Measurements from ENCODE around the gene PDIK1L. TPM values are rescaled to one million over a fixed set of nuclear protein-coding genes. Genes with fewer than 3 reads are reported as not detected.

The PDIK1L gene
- polyA plus RNA-seq, 12 donors = 6.7 to 10.3 (median 7.6) TPM; not detected in 1

DNA sequence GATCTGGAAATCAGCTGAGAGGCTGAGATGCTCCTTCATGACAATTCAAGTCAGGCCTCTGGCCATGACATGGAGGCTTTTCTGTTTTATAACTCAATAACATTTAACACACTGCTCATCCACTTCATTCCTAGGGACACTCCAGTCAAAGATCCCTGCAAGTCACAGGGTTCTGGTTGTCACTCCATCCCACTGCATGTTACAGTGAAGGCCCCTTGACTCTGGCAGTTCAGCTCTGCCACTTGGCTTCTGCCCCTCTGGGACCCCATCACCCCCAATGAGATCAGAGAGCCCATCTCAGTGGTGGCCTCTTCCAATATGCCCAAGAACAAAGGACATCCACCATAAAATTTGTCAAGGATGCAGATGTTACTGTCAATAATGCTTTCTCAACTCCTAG is 37.3 kb downstream of the PDIK1L start:
- no peak for DNase-seq

DNA sequence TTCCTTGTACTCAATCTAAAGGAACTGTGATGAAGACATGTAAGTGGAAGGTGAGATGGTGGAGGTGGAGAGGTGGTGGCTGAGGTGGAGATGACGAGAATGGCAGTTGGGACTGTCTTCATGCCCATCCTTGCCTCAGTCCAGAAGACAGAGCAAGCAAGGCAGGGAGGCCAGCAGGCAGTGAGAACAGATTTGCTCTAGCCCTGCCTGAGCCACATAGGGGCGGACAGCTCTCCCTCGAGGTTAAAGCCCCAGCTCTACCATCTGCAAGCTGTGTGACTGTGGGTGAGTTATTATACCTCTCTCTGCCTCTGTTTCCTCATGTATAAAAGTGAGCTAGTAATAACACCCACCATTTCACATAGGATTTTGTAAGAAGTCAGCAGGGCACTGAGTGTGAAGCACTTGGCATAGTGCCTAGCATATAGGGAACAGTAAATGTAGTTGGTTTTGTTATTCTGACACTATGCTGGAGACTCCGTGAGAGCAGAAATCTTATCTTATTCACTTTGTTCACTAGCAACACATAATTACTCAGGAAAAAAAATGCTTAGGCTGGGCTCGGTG is 42.4 kb downstream of the PDIK1L start:
- no peak for DNase-seq

DNA sequence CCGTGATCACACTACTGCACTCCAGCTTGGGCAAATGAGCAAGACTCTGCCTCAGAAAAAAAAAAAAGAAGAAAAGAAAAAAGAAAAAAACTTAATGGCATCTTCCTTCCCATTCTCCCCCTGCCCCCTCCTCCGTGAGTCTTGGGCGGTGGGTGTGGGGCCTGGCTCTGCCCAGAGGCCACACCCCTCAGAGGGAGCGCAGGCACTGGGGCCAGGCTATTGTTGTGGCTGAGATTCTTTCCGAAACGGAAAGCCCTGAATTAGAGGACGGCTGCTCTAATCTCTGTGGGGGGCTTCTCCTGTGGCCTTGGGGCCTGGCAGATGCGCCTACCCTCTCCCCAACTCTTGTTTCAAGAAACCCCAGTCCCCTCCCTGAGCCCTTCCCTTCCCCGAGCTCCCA is 43.1 kb downstream of the PDIK1L start:
- DNase-seq = no peak

DNA sequence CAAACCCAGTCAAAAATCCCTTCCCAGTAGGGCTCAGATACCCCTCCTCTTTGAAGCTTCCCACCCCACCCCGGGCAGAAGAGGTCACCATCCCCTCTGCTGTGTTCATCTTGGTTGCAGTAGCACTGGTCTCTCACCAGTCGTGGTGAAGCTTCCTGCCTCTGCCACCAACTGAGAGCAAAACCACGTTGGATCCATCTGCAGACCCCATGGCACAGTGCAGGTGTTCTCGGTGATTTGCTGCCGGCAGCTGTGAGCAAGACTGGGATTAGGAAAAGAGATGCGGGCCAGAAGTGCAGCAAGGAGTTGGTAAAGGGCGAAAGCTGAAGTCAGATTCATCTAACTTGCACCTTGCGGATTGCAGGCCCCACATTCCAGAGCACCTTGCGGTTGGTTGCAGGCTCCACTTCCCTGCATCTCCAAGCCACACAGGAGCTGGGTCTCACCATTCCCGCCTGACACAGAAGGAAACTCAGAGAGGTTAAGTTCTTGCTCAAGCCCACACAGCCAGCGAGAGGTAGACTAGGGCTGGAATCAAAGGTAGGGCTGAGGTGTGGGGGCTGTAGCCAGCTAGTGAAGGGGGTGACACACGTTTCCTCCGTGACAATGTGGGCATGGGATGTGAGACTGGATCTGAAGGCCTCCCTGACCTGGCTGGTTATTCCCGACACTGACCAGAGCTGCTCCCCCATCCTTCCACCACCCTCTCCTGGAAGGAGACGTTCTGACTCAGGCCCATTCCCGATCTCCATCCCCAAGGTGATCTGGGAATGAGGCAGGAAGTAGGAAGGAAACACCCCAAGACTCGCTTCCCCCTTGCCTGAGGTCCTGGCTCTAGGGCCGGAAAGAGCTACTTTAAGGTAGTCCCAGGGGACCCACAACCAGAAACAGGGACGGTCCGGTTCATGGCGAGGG is 44.0 kb downstream of the PDIK1L start:
- DNase-seq = no peak

DNA sequence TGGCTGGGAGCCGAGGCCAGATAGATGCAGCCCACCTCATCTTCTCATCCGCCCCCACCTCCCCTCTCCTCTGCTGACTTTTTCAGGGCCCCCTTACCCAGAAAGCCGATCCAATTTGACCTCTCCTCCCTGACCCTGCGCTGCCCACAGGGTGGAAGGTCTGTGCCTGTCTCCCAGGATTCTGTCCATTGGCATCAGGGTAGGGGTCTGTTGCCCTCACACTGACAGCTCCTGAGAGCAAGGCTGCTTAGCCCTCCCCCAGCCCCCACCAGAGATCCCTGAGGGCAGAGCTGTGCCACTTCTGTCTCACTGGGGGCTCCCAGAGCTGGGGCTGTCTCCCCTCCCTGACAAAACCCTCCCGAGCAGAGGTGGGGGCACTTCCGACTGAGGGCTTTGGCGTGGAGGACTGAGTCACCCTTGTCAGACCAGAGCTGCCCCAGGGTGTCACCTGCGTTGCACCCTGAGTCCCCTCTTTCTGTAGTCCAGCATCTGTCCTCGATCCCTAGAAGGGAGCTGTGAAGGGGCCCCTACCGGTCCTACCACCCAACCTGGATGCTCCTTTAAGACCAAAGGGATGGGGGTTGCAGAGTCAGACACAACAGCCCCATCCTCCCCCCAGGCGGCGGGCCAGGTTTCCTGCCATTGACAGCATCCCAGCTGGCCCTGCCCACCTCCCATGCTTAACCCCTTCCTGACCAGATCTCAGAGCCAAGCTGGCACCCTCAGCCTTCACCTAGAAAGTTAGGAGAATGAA is 44.8 kb downstream of the PDIK1L start:
- DNase-seq = no peak

DNA sequence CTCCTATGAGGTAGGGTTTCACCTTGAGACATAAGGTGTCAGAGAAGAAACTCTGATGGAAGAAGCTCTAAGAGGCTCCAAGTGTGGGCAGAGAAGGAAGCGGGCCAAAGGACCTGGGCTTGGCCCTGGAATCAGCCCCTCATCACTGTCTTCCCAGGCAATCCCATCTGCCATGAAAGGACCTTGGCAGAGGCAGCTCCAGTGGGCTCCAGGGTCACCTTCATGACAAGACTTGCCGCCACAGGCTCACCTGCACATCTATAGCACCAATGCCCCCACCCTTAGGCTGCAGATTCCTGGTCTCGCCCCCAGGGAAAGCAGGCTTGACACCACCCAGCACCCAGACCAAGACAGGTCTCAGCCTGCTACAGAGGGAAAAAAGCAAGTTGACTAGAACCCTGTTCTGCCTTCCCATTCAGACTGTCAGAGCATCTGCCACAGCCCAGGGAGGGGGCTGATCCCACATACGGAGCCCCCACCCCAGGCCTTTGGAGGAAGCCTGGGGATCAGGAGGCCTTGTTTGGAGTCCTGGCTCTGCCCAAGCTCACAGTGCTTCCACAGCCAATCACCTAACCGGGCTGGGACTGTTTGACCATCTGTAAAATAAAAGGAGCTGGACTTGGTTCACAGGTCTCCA is 46.8 kb downstream of the PDIK1L start:
- DNase-seq = no peak

DNA sequence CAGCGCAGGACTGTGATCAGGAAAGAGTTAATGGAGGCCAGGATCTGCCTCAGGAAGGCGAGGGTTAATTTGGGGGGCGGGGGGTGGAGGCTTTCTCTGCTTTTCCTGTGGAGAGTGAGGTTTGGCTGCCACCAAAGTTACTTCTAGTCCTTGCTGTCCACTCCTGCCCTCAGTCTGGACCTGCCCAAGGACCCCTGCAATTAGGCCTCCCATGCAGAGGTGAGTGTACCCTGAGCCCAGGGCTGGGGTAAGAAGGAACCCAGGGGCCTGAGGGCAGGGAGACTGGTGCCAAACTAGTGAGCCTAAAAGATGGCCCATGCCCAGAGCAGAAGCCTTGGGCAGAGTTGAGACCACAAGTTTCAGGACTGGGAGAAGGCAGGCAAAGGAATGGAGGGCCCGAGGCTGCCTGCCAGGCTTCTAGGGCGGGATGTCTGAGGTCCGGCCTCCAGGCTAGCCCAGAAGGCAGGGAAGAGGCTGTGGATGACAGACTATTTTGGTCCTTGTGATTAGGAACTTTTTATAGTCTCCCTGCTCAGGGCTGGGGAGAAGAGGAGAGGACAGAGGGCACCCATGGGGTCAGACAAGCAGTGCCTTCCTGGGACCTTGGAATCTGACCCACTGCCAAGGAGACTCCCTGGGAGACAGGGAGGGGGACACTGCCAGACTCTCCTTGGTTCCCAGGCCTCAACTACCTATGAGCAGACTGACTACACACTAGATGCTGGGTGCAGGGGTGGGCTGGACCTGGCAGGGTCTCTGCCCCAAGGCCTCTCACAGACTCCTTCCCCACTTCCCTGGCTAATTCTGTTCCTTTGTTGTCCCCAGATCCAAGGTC is 47.5 kb downstream of the PDIK1L start, which contains the start of gene FAM110D:
Gene FAM110D, plus strand, starts transcription at position 172 of the 835 bp plus-strand sequence. CDS start 2,213 bp downstream, outside the sequence.
- DNase-seq = no peak

DNA sequence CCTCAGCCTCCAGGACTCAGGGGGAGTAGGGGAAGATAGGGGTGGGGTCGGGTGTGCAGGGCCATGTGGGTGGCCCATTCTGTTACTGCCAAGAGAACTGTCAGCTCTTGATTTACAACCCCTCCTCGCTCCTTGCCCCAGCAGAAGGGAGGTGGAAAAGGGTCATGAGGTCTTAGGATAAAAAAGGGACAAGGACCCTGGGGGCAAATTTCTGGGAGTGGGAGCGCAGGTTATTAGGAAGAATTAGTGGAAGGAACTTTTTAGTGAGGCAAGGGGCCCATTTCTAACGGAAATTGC is 48.1 kb downstream of the PDIK1L start:
- DNase-seq = no peak

DNA sequence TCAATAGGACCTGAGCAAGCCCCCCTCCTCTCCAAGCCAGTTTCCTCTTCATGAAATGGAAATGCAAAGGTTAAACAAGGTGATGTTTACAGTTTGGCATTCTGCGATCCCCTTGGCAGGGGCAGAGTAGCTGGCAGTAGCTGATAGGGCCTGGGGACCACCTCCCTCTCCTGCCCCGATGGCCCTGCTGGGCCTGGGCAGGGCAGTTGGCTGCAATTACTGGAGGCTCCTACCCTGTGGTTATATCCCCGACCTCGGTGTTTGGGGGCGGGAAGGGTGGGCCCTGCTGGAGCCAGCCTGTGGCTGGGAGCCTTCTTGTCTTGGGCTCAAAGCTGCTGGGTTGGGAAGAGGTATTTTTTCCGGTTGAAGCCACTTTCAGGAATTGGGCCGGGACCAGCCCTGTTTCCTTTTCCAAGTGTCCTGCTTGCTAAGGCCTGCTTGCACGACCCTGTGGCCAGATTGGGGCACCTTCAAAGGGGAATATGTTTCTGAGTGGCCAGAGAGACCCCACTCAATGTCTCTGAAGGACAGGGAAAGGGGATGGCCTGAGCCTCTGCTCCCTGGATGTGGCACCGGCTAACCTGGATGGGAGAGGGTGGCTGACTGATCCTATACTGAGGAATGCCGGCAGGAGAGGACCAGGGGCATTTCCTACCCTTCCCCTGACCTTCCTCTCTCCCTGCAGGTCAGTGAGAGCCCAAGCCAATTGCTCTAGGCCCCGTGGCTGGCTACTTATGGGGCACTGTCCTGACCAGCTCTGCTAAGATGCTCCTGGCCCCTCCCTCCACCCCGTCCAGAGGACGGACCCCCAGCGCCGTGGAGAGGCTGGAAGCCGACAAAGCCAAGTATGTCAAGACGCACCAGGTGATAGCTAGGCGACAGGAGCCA is 49.1 kb downstream of the PDIK1L start:
- no peak for DNase-seq

DNA sequence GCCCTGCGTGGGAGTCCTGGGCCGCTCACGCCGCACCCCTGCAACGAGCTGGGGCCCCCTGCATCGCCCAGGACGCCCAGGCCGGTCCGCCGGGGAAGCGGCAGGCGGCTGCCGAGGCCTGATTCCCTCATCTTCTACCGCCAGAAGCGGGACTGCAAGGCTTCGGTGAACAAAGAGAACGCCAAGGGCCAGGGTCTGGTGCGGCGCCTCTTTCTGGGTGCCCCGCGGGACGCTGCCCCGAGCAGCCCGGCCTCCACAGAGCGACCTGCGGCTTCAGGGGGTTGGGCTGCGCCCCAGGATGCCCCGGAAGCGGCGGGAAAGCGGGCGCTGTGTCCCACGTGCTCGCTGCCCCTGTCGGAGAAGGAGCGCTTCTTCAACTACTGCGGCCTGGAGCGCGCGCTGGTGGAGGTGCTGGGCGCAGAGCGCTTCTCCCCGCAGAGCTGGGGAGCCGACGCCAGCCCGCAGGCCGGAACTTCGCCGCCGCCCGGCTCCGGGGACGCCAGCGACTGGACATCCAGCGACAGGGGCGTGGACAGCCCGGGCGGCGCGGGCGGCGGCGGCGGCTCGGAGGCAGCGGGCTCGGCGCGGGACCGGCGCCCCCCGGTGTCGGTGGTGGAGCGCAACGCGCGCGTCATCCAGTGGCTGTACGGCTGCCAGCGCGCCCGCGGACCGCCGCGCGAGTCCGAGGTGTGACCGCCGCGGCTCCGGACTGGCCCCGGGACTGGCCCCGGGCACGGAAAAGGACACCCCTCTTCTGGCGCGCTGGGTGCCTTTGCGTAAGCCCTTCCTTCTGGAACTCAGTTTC is 50.0 kb downstream of the PDIK1L start:
- DNase-seq = no peak

DNA sequence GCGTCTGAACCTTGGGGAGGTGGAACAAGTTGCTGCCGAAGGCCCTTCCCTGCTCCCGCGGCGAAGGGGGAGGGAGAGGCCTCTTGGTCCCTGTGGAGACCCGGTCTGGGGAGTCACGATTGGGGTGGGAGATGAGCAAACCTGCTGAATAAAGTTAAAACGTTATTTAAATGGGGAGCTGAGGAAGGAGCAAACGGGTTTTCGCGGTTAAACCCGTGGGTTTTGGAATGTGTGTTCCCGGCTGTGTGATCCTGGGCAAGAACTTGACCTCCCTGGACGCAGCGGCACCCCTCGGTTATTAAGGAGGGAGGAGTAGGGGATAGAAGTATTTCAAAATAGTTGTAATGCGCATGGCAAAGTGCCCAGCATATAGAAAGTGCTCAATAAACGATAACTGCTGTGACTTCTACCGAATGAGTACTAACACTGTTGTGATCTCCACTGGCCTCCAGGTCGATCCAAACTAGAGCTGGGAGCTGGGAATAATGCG is 50.6 kb downstream of the PDIK1L start:
- DNase-seq = no peak

DNA sequence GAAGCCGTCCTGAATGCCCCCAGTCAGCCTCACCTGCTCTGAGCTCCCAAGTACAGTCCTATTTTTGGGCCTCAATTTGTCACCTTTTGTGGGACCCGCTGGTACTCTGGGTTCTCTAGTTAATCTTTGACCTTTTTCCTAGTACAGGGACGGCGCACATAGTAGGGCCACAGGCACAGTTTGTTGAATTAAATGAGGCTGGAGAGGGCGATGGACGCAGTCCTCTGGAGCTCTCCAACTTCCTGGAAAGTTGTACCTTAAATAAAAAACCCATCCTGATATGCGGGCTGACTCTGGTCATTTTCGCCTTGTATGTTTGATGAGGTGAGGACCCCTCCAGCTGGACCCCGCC is 52.0 kb downstream of the PDIK1L start:
- DNase-seq = no peak

DNA sequence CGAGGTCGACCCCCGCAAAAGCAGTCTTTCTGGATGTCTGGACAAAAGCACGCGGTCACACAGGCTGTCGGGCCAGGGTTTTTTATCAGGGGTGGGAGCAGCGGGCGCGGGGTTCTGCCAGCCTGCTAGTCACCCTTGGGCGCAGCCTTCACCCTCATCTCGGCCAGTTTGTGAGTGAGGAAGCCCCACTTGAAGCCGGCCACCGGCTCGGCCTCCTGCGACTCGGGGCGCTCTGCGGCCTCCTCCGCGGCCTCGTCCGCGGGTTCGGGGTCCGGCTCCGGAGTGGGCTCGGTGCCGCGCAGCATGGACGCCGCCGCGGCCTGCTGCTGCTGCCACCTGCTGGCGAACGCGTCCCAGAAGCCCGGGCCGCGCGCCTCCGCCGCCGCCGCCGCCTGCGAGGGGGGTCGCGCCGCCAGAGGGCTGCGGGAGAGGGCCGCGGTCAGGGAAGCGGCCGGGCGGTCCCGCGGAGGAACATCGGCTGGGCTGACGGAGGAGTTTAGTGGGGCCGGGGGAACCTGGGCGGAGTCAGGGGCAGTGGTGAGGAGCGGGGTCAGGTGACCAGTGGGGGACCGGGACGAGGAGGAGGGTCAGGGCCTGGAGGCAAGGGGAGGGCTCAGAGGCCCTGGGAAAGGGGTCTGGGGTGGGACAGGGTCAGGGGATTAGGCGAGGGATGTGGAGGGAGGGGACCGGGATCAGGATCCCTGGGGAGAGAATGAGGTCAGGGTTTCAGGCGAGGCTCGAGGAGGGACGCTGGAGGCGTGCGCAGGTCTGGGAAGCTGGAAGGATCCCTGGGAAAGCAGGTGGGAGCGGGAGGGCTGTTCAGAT is 52.6 kb downstream of the PDIK1L start:
- DNase-seq = no peak

DNA sequence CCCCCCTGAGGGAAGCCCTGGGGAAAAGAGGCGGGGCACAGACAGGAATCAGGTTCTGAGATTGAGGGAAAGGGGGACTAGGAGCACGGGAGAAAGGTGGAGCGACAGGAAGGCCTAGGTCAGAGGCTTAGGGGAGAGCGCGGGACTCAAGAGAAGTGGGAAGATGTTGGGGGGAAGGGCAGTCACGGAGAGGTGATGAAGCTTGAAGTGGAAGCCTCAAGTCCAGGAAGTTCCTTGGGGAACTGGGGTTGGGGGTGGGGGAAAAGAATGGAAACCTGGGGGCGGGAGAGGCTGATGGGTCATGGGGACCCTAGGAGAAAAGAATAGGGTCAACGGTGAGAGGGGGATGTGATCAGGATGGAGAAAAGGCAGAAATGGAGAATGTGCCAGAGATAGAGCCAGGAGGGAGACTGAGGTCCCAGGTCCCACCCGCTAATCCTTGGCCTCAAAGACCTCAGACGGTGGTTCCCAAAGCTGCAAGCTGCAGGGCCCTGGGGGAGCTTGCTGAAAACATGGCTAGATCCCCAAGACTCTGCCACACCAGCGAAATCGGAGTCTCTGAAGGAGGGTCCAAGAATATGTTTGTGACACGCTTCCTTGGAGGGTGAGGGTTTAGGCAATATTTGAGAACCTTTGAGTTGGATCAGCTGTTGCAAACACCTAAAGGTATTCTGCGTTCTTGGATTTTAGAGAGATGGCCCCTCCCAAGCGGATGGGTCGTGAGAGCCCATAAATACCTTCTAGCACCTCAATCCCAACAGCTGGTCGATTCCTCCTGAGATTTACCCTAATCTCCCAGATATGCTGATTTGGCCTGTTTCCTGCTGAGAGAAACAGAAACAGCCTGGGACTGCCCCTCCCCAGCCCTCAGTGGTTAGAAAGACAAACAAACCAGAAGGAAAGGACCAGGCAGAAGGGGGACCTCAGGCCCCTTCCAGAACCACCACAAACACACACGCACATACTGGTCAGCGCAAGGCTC is 53.5 kb downstream of the PDIK1L start:
- DNase-seq = no peak

DNA sequence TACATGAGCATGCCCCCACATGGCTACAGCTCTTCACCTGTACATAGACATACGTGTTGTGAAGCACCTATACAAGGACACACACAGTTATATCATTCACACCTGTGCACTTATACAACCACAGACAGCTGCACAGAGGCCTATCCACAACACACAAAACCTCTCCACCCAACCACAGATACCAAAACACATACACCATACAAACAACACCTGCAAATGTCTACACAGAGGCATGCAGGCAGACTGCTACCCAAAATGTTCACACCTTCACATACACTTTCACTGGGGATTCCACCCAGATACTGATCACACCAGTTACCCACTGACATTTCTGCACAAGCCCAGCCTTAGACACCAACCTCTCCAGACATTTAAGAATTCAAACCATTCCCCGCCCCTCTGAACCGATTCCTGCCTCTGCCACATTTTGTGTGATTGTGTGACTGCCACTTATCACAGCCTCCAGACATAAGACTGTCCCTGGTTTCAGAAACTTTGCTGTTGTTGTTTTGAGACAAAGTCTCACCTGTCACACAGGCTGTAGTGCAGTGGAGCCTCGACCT is 55.2 kb downstream of the PDIK1L start:
- no peak for DNase-seq

DNA sequence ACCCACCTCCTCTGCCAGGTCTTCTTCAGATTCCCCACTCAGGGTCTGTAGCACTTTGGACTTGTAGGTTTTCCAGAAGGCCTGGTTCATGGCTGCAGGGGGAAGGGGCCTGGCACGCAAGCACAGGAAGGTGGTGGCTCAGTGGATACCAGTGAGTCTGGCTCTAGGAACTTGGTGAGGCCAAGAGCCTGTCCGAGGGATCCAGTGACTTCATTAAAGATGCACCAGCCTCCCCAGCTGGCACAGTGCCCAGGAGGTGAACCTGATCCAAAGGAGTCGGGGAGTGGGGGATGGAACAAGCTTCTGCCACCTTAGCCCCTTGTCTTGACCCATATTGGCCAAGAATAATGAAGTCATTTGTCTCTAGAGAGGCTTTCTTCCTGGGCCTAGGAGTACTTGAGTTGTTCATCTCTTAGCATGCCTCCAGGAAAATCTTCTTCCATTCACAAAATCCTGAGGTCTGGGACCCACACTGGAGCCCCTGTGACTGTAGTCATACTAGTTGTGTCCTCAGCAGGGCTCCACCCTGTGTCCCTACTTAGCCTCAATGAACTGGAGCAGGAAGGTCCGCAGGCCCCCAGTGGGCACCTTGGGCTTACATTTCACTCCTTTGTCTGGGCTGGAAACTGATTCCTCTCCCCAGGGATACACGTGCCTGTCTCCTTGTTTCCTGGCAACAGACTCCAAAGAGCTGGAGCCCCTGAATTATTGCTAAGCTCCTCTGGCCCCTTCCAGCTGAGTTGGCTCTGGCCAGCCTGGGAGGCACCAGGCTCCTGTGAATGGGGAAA is 57.0 kb downstream of the PDIK1L start, which contains the start of gene C1orf232:
Gene C1orf232, minus strand, starts transcription at position 554 of the 788 bp plus-strand sequence. Its CDS starts 464 bp downstream, at position 90.
- DNase-seq = no peak
